Glutamatergic neuron (in vitro differentiated cells): ENCODE results near the gene CP. TPM values are rescaled to one million over a fixed set of nuclear protein-coding genes. Genes with fewer than 3 reads are reported as not detected.

Source experiments
- DNase-seq: peaks from one replicate; pipeline ENCODE4 v3.0.0; 2022
- H3K27ac Mint-ChIP-seq: one replicate; pipeline ENCODE4 v1.8.0; 2020; ENCODE audit warnings: mild to moderate bottlenecking, mixed read lengths, inconsistent platforms; ENCODE audit not compliant: unreplicated experiment
- H3K27me3 Mint-ChIP-seq: one replicate; pipeline ENCODE4 v1.8.0; 2020; ENCODE audit warnings: mild to moderate bottlenecking, moderate library complexity, mixed read lengths, inconsistent platforms; ENCODE audit not compliant: unreplicated experiment
- H3K36me3 Mint-ChIP-seq: one replicate; pipeline ENCODE4 v1.8.0; 2020; ENCODE audit warnings: mild to moderate bottlenecking, mixed read lengths, inconsistent platforms; ENCODE audit not compliant: unreplicated experiment
- H3K4me1 Mint-ChIP-seq: one replicate; pipeline ENCODE4 v1.8.0; 2020; ENCODE audit warnings: mild to moderate bottlenecking, low read depth, mixed read lengths, inconsistent platforms; ENCODE audit not compliant: unreplicated experiment
- H3K4me3 Mint-ChIP-seq: one replicate; pipeline ENCODE4 v1.8.0; 2020; ENCODE audit warnings: mild to moderate bottlenecking, mixed read lengths, inconsistent platforms; ENCODE audit not compliant: unreplicated experiment
- H3K9me3 Mint-ChIP-seq: one replicate; pipeline ENCODE4 v1.8.0; 2020; ENCODE audit warnings: mild to moderate bottlenecking, moderate library complexity, mixed read lengths, inconsistent platforms; ENCODE audit not compliant: unreplicated experiment
- CTCF ChIP-seq: fragments of 200-600 bp; sonication (generic); IDR thresholded peaks from one replicate; pipeline ENCODE4 v1.5.0; 2021; ENCODE audit not compliant: partially characterized antibody, unreplicated experiment
- total RNA-seq: library from RNA; stranded (reverse); fragmentation: NEBNext Ultra II Directional; extraction: Animal tissue kit (Norgen Biotek cat#: 25700); gene quantifications from one replicate; pipeline ENCODE4 v1.2.1, GENCODE V29; 2021; ENCODE audit not compliant: unreplicated experiment

The CP gene
- total RNA-seq, 1 donor from 2014 or later = not detected

- H3K36me3 Mint-ChIP-seq = no peaks in the 10 kb centered on the region
- H3K27me3 Mint-ChIP-seq = no peaks in the 10 kb centered on the region
- H3K9me3 Mint-ChIP-seq = no peaks in the 10 kb centered on the region
- peaks cover 7% of the 10 kb centered on the region for H3K4me1 Mint-ChIP-seq
- no peak for DNase-seq
- no peak overlapping the region for H3K27ac Mint-ChIP-seq
- no peak overlapping the region for H3K4me3 Mint-ChIP-seq
- no peak for TF ChIP-seq CTCF
These were observed 59.6 kb downstream of the CP start for GRCh38 chr3:149162007-149162406.

- no peaks in the 10 kb centered on the region for H3K9me3 Mint-ChIP-seq
- no peak for TF ChIP-seq CTCF
- H3K27ac Mint-ChIP-seq = no peak overlapping the region
- peaks cover 9% of the 10 kb centered on the region for H3K4me1 Mint-ChIP-seq
- H3K27me3 Mint-ChIP-seq = no peaks in the 10 kb centered on the region
- no peaks in the 10 kb centered on the region for H3K36me3 Mint-ChIP-seq
- H3K4me3 Mint-ChIP-seq = no peak overlapping the region
- DNase-seq = no peak
These were observed 60.8 kb downstream of the CP start for GRCh38 chr3:149160754-149161300.

- Mint-ChIP-seq H3K9me3 (peaks cover 2% of the 10 kb centered on the region), H3K27ac (peak overlapping the region; percentile 90), H3K4me1 (peaks cover 42% of the 10 kb centered on the region), H3K27me3 (peaks cover 3% of the 10 kb centered on the region), H3K36me3 (no peaks in the 10 kb centered on the region), H3K4me3 (peak overlapping the region; percentile 30)
- TF ChIP-seq CTCF = no peak
- no peak for DNase-seq
These were observed 68.2 kb downstream of the CP start for GRCh38 chr3:149153402-149153801.

- DNase-seq = no peak
- H3K27ac Mint-ChIP-seq = peak overlapping the region; percentile 90
- H3K27me3 Mint-ChIP-seq = peaks cover 3% of the 10 kb centered on the region
These were observed 69.2 kb downstream of the CP start for GRCh38 chr3:149152420-149152819.

More at GRCh38 chr3:149152420-149152819, 69.2 kb downstream of the CP start:
- Mint-ChIP-seq H3K9me3 (peaks cover 2% of the 10 kb centered on the region), H3K4me3 (peak overlapping the region; percentile 11), H3K36me3 (no peaks in the 10 kb centered on the region), H3K4me1 (peaks cover 42% of the 10 kb centered on the region)
- no peak for TF ChIP-seq CTCF
